Measurements from ENCODE around the gene BTBD3. TPM values are rescaled to one million over a fixed set of nuclear protein-coding genes. Genes with fewer than 3 reads are reported as not detected.

Gene BTBD3
- total RNA-seq, 1 experiment from 2014 or later = 21.6 TPM

GRCh38 chr20:11937230-11937629 is 19.5 kb downstream of the BTBD3 start:
- no peaks in the 10 kb centered on the region for H3K79me2 ChIP-seq (ENCODE audit: low read length)
- ATAC-seq (no peak), DNase-seq (no peak)
- no peaks in the 10 kb centered on the region for H3F3A ChIP-seq (ENCODE audit: low read length, unreplicated experiment)
- H3K36me3 ChIP-seq (ENCODE audit: low read depth, low read length) = no peaks in the 10 kb centered on the region
- no peaks in the 10 kb centered on the region for H3K9me3 ChIP-seq (ENCODE audit: low read length)
- no peak overlapping the region for H3K9ac ChIP-seq (ENCODE audit: low read length)
- TF ChIP-seq EZH2phosphoT487 (IDR thresholded peaks at IDR 0.05; ENCODE audit: borderline replicate concordance, low read length) = no peak
- no peak for TF ChIP-seq EZH2 (IDR thresholded peaks at IDR 0.05; ENCODE audit: low read length, unreplicated experiment)
- TF ChIP-seq, protein P1, sequence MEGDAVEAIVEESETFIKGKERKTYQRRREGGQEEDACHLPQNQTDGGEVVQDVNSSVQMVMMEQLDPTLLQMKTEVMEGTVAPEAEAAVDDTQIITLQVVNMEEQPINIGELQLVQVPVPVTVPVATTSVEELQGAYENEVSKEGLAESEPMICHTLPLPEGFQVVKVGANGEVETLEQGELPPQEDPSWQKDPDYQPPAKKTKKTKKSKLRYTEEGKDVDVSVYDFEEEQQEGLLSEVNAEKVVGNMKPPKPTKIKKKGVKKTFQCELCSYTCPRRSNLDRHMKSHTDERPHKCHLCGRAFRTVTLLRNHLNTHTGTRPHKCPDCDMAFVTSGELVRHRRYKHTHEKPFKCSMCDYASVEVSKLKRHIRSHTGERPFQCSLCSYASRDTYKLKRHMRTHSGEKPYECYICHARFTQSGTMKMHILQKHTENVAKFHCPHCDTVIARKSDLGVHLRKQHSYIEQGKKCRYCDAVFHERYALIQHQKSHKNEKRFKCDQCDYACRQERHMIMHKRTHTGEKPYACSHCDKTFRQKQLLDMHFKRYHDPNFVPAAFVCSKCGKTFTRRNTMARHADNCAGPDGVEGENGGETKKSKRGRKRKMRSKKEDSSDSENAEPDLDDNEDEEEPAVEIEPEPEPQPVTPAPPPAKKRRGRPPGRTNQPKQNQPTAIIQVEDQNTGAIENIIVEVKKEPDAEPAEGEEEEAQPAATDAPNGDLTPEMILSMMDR (conservative IDR thresholded peaks at IDR 0.05; ENCODE audit: low read depth, low read length) = no peak
- no peaks in the 10 kb centered on the region for H3K9me2 ChIP-seq (replicated peaks; ENCODE audit: low read length)
- ChIA-PET POLR2A (ENCODE audit: unreplicated experiment) (no interaction called here), CTCF (no interaction called here)
- no peak overlapping the region for H2AFZ ChIP-seq (ENCODE audit: low read length)
- no peaks in the 10 kb centered on the region for H3K27me3 ChIP-seq (ENCODE audit: low read length)
- intact Hi-C loops (cut with micrococcal nuclease) = no loop called here
- H3K4me3 ChIP-seq (ENCODE audit: low read length) = no peak overlapping the region
- no peaks in the 10 kb centered on the region for H3K4me1 ChIP-seq (ENCODE audit: insufficient read depth, low read length)
- H4K20me1 ChIP-seq (ENCODE audit: low read length) = no peaks in the 10 kb centered on the region
- no TSS peak for BruUV-seq (replicated peaks)
- H3K27ac ChIP-seq (ENCODE audit: low read length) = no peak overlapping the region
- no peak overlapping the region for H3K4me2 ChIP-seq (ENCODE audit: low read length)

DNA sequence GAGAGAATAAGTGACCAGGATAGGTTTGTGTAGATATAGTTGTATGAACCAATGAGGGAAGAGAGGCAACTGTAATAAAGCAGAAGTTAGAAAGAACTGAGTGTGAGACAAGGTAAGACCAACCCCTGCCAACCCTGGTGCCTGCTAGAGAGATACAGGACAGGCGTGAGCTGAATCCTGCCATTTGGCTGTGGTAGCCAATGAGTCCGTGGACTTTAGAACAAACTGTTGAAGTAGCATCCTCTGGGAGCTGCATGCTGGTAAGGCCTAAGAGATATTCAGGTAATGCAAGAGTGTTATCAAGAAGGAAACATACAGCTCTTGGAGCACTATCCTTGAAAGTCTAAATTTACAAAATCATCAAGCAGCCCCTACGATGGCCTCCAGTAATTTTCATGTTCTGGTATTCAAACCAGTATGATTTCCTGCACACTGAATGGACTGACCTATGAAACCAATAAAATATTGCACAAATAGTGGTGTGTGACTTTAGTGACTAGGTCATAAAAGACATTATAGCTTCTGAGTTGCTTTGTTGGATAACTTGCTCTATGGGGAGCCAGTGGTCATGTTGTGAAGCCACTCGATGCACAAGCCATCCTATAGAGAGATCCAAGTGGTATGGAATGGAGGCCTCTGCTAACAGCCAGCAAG is 24.0 kb downstream of the BTBD3 start:
- H3K27ac ChIP-seq (ENCODE audit: low read length) = no peak overlapping the region
- no TSS peak for BruUV-seq (replicated peaks)
- CTCF ChIA-PET = no interaction called here

DNA sequence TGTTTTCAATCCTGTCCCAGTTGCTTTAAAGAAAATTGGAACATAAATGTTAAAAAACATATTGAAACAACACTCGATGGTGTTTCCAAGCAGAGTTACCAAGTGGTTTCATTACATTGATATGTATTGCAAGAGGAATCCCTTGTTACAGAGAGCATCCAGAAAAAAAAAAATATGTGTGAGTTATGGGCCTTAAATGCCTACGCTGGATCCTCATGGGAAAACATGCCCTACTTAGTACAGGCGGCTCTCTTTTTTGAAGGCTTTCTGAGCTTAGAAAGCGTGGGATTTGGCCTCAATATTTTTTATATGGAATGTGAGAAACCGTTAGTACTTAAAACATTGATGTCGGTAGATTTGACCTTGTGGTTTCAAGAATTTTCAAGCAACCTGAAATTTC is 26.1 kb downstream of the BTBD3 start:
- H3K27me3 ChIP-seq (ENCODE audit: low read length) = no peaks in the 10 kb centered on the region
- no peak for TF ChIP-seq EZH2phosphoT487 (IDR thresholded peaks at IDR 0.05; ENCODE audit: borderline replicate concordance, low read length)
- TF ChIP-seq, protein P1 (conservative IDR thresholded peaks at IDR 0.05; ENCODE audit: low read depth, low read length) = no peak
- no peak for TF ChIP-seq EZH2 (IDR thresholded peaks at IDR 0.05; ENCODE audit: low read length, unreplicated experiment)
- POLR2A ChIA-PET (ENCODE audit: unreplicated experiment) = no interaction called here
- no peaks in the 10 kb centered on the region for H4K20me1 ChIP-seq (ENCODE audit: low read length)
- H3F3A ChIP-seq (ENCODE audit: low read length, unreplicated experiment) = no peaks in the 10 kb centered on the region
- no peak overlapping the region for H3K9ac ChIP-seq (ENCODE audit: low read length)
- no peak overlapping the region for H3K27ac ChIP-seq (ENCODE audit: low read length)
- CTCF ChIA-PET = no interaction called here
- no peaks in the 10 kb centered on the region for H3K79me2 ChIP-seq (ENCODE audit: low read length)
- no TSS peak for BruUV-seq (replicated peaks)
- intact Hi-C loops (cut with micrococcal nuclease) = no loop called here
- H3K9me2 ChIP-seq (replicated peaks; ENCODE audit: low read length) = no peaks in the 10 kb centered on the region
- DNase-seq (no peak), ATAC-seq (no peak)
- H3K4me1 ChIP-seq (ENCODE audit: insufficient read depth, low read length) = no peaks in the 10 kb centered on the region
- no peaks in the 10 kb centered on the region for H3K9me3 ChIP-seq (ENCODE audit: low read length)
- H2AFZ ChIP-seq (ENCODE audit: low read length) = no peak overlapping the region
- H3K4me2 ChIP-seq (ENCODE audit: low read length) = no peak overlapping the region
- H3K4me3 ChIP-seq (ENCODE audit: low read length) = no peak overlapping the region
- no peaks in the 10 kb centered on the region for H3K36me3 ChIP-seq (ENCODE audit: low read depth, low read length)

More for the DNA sequence above, 24.0 kb downstream of the BTBD3 start:
- Histone ChIP-seq H3K9me3 (ENCODE audit: low read length) (no peaks in the 10 kb centered on the region), H3K79me2 (ENCODE audit: low read length) (no peaks in the 10 kb centered on the region), H3K4me2 (ENCODE audit: low read length) (no peak overlapping the region), H3K9me2 (replicated peaks; ENCODE audit: low read length) (no peaks in the 10 kb centered on the region), H3K9ac (ENCODE audit: low read length) (no peak overlapping the region), H3K4me1 (ENCODE audit: insufficient read depth, low read length) (no peaks in the 10 kb centered on the region), H3K4me3 (ENCODE audit: low read length) (no peak overlapping the region), H3F3A (ENCODE audit: low read length, unreplicated experiment) (no peaks in the 10 kb centered on the region), H2AFZ (ENCODE audit: low read length) (no peak overlapping the region), H4K20me1 (ENCODE audit: low read length) (no peaks in the 10 kb centered on the region), H3K27me3 (ENCODE audit: low read length) (no peaks in the 10 kb centered on the region), H3K36me3 (ENCODE audit: low read depth, low read length) (no peaks in the 10 kb centered on the region)
- intact Hi-C loops (cut with micrococcal nuclease) = no loop called here
- ATAC-seq = no peak
- POLR2A ChIA-PET (ENCODE audit: unreplicated experiment) = no interaction called here
- no peak for DNase-seq
- no peak for TF ChIP-seq EZH2phosphoT487 (IDR thresholded peaks at IDR 0.05; ENCODE audit: borderline replicate concordance, low read length)
- no peak for TF ChIP-seq EZH2 (IDR thresholded peaks at IDR 0.05; ENCODE audit: low read length, unreplicated experiment)
- TF ChIP-seq, protein P1 (conservative IDR thresholded peaks at IDR 0.05; ENCODE audit: low read depth, low read length) = no peak
